Neutrophil (primary cell): ENCODE measurements around the gene MSMO1.

Experiments used
- H3K27ac ChIP-seq: fragments of 200-600 bp; sonication (generic); 2 replicates; pipeline ENCODE4 v1.5.1; 2016; ENCODE audit warnings: mild to moderate bottlenecking, moderate library complexity
- H3K27me3 ChIP-seq: fragments of 200-600 bp; sonication (generic); 2 replicates; pipeline ENCODE4 v1.6.0; 2016; ENCODE audit warnings: mild to moderate bottlenecking
- H3K36me3 ChIP-seq: fragments of 200-600 bp; sonication (generic); 2 replicates; pipeline ENCODE4 v1.5.1; 2017
- H3K4me1 ChIP-seq, 2 experiments: fragments of 200-600 bp in 1 of 2; sonication (generic) in 1 of 2; 1 replicate in 1 of 2; 2 replicates in 1 of 2; pipeline versions ENCODE4 v1.5.1 to v1.6.1; 2013 to 2016; ENCODE audit warnings: low read depth in 1 of 2, low read length in 1 of 2, mild to moderate bottlenecking in 1 of 2, moderate library complexity in 1 of 2; ENCODE audit not compliant: control insufficient read depth in 1 of 2, insufficient read depth in 1 of 2
- H3K4me3 ChIP-seq, 2 experiments: fragments of 200-600 bp in 1 of 2; sonication (generic) in 1 of 2; 1 replicate in 1 of 2; 2 replicates in 1 of 2; pipeline ENCODE4 v1.5.1; 2013 to 2016; ENCODE audit warnings: low read depth in 1 of 2, low read length in 1 of 2, mild to moderate bottlenecking in 1 of 2, moderate library complexity in 1 of 2
- H3K9me3 ChIP-seq: fragments of 200-600 bp; sonication (generic); 2 replicates; pipeline ENCODE4 v1.5.1; 2016
- TF ChIP-seq, protein P1 (sequence below): fragments of 200-600 bp; sonication (generic); IDR thresholded peaks from 2 replicates; pipeline ENCODE4 v1.5.1; 2016; ENCODE audit warnings: antibody characterized with exemption

Gene MSMO1

DNA sequence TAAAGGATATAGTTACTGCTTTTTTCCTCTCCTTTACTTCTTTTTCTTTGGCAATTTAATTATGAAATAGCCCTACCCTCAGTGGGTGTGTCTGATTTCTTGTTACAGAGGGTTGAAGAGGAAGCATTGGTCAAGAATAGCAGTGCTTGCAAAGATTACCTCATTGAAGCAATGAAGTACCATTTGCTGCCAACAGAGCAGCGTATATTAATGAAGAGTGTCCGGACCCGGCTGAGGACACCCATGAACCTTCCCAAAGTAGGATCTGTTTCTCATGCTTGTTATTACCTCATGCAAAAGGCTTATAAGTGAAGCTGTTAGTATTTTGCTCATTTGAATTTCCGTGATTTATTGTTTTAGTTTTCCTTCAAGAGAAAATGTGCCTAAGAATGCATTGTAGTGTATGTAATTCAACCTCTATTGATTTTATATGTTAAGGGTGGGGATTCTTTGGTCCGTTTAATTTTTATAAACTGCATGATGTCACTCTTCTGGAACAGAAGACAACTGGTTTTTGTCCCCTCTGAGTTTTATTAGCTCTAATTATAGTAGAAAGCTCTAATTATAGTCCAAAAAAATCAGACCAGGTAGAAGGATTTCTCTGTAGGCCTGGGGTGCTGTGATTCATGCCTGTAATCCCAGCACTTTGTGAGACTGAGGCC lies 27.9 kb upstream of the MSMO1 start:
- H3K4me1 ChIP-seq: peaks cover 58 to 59% of the 10 kb centered on the region in 2 experiments
- no peaks in the 10 kb centered on the region for H3K9me3 ChIP-seq
- TF ChIP-seq, protein P1, sequence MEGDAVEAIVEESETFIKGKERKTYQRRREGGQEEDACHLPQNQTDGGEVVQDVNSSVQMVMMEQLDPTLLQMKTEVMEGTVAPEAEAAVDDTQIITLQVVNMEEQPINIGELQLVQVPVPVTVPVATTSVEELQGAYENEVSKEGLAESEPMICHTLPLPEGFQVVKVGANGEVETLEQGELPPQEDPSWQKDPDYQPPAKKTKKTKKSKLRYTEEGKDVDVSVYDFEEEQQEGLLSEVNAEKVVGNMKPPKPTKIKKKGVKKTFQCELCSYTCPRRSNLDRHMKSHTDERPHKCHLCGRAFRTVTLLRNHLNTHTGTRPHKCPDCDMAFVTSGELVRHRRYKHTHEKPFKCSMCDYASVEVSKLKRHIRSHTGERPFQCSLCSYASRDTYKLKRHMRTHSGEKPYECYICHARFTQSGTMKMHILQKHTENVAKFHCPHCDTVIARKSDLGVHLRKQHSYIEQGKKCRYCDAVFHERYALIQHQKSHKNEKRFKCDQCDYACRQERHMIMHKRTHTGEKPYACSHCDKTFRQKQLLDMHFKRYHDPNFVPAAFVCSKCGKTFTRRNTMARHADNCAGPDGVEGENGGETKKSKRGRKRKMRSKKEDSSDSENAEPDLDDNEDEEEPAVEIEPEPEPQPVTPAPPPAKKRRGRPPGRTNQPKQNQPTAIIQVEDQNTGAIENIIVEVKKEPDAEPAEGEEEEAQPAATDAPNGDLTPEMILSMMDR: peak; percentile 67
- peak overlapping the region; percentile 54 to 58 for H3K4me3 ChIP-seq
- peaks cover 22% of the 10 kb centered on the region for H3K36me3 ChIP-seq
- H3K27ac ChIP-seq: peak overlapping the region; percentile 80
- no peaks in the 10 kb centered on the region for H3K27me3 ChIP-seq

DNA sequence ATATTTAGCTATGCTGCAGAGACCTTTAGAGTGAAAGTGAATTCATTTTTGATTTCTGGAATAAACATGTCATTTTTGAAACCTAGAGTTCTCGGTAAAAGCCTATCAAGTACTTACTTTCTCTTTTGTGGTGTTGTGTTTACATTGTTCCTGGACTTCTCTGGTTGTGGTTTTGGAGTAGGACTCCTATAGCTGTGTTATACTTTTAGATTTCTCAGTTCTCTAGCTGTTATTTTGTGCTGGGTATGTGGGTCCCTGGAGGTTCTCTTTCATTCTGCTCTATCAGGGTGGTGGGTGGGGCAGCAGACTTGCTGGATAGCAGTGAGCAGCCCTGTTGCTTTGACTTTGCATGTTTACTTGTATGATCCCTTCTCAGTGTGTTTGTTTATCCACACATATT lies 25.6 kb upstream of the MSMO1 start:
- H3K4me1 ChIP-seq: peaks cover 40 to 41% of the 10 kb centered on the region in 2 experiments
- peak overlapping the region; percentile 29 to 40 for H3K4me3 ChIP-seq
- TF ChIP-seq, protein P1: no peak
- H3K9me3 ChIP-seq: no peaks in the 10 kb centered on the region
- H3K27me3 ChIP-seq: no peaks in the 10 kb centered on the region
- H3K27ac ChIP-seq: peak overlapping the region; percentile 63
- H3K36me3 ChIP-seq: peaks cover 27% of the 10 kb centered on the region

DNA sequence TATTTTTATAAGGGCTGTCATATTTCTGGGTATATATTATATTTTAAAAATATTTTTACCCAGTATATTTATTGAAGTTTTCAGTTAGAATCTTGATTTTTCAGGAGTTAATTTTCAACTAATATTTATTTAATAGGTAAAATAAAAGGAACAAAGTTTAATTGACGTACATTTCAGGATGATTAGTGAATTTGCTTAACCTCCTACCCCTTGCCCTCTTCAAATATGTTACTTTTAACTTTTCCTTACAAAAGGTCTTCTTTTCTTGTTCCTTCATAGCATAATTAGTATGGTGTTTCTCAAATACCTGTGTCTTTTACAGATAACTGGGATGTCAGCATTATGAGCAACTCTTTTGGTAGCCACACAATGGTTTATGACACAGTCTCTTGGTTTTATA lies 24.8 kb upstream of the MSMO1 start:
- H3K36me3 ChIP-seq: peaks cover 22% of the 10 kb centered on the region
- H3K4me1 ChIP-seq: peaks cover 40 to 41% of the 10 kb centered on the region in 2 experiments
- no peaks in the 10 kb centered on the region for H3K27me3 ChIP-seq
- H3K4me3 ChIP-seq: no peak overlapping the region
- TF ChIP-seq, protein P1: no peak
- H3K9me3 ChIP-seq: no peaks in the 10 kb centered on the region
- H3K27ac ChIP-seq: no peak overlapping the region

DNA sequence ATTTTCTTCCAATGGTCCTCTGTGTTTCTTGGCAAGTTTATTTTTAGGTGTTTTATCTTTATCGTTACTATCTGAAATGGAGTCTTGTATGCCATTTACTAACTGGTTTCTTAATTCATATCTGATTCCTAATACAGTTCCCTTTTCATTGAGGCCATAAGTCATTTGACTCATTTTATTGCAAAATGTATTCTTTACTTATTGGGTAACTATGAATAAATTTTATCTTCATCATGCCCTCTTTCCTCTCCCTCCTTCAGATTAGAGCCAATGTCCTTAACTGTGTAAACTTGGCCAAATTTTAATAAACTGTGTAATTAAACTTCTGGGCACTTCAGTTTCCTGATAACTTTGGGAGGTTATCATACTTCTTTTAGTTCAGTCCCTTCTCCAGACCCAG lies 19.3 kb upstream of the MSMO1 start:
- Histone ChIP-seq H3K4me3 (no peak overlapping the region), H3K9me3 (no peaks in the 10 kb centered on the region), H3K4me1 (no peaks in the 10 kb centered on the region), H3K36me3 (peaks cover 47% of the 10 kb centered on the region), H3K27me3 (no peaks in the 10 kb centered on the region), H3K27ac (no peak overlapping the region)
- TF ChIP-seq, protein P1: no peak

DNA sequence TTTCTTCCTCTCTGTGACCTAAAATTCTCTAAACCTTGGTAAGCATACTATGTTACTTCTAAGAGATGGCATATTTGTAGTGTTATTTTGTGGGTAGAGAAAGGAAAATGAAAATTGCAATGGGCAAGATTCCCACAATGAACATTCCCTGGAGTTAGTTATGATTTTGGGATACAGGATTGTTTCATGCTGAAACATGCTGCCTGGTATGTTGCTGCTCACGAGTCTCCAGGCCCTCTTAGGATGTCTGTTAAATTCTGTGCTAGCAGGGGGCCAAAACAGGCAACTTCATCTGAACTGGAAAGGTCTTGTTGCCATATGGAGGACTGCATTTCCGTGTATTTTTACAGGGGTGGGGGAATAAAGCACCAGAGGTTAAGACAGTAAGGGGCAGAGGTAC lies 18.9 kb upstream of the MSMO1 start:
- no peak overlapping the region for H3K27ac ChIP-seq
- H3K36me3 ChIP-seq: peaks cover 51% of the 10 kb centered on the region
- H3K4me1 ChIP-seq: no peaks in the 10 kb centered on the region
- no peaks in the 10 kb centered on the region for H3K27me3 ChIP-seq
- no peaks in the 10 kb centered on the region for H3K9me3 ChIP-seq
- H3K4me3 ChIP-seq: no peak overlapping the region
- TF ChIP-seq, protein P1: no peak
